ENCODE data around the gene TSHZ3.

TSHZ3 gene

DNA sequence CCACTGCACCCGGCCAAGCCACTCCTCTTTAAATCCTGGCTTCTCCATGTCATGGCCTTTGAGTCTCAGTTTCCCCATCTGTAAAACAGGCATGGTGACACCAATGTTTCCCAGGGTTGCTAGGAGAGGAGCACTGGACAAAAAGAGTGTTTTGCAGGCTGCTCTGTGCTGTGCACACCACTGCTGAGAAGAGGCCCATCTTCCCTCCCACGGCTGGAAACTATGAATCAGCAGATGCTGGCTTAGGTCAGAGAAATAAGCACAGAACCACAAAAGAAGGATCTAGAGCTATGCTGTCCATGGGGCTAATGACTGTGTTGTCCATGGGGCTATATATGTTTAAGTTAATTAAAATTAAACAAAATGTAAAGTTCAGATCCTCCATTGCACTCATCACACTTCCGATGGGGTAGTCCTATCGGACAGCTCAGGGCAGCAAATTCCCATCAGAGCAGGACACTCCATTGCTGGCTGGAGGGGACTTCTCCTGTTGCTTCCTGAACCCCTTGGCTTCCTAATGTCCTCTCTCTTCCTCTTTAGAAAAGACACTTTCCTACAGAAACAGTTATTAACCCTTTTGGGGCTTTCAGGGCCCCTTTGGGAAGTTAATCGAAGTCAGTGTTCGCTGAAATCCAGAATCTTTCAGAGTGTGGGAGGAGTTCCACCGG is 37.1 kb downstream of the TSHZ3 start:
- DNase-seq (ENCODE audit: low spot score) = peak; percentile 81

DNA sequence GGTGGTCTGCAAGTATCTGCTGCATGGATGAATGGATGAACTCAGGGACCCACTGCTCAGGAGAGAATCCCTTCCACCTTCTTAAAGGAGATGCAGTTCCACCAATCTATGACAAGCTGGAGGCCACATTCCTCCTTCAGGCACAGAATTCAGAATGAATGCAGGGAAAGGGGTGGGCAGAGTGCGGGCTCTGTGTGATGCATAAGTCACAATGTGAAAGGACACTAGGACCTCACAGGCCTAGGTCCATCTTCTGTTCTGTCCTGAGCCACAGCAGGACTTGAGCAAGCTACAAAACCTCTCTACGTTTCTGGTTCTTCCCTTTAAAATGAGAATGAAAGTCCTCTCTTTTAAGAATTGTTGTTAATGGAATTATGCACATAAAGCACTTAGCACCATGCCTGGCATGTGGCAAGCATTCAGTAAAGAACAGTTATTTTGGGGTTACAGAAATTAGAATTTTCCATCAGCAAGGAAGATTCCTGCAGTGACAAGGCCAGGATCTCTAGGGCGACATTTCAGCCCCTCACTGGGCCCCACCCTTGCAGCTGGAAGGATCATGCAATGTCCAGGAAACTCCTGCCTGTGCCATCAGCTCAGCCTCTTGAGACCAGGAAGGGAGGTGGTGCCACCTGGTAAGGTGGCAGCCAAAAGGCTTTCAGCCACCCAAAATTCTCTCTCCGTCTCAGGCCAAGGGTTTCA is 38.7 kb downstream of the TSHZ3 start:
- no peak for DNase-seq (ENCODE audit: low spot score)

DNA sequence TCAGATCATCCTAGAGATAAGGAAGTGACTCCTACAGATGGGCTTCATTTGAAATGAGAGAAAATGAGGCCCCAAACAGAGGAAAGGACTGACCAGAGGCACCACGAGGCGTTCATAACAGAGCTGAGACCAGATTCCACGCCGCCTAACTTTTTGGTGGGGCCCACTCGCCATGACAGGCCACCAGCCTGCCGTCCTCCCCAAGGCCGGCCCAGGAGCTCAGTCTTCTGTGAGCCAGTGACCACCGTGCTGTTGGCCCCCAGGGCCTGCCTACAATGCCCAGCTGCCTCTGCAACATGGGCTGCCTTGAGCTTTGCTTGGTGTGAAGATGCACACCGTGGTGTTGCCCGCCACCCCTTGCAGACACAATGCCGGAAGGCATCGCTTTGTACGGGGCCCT is 40.5 kb downstream of the TSHZ3 start:
- DNase-seq (ENCODE audit: low spot score) = no peak

DNA sequence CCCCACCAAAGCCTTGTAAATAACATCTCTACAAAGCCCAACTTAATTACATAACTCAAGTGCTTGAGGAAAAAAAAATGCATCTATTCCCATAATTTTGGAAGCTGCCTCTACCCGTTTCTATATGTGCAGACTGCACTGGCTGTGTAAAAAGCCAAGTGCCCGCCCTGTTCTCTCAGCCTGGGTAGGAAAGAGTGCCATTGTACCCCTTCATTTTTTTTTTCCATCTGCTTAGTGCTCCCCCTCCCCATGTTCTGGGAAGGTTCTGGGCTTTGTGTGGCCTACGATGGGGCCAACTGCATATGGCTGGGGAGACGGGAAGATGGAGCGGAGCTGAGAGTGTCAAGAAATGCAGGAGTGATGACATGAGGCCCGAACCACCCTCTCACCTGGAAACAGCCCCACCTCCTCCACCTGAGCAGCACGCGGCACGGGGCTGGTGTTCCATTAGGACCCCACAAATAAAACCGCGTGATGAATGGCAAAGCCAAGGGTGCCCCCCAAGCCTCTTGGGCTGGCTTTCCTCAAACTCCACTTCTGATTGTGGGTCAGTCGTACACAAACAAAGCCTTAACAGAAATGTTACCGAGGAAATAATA is 42.1 kb downstream of the TSHZ3 start:
- DNase-seq (ENCODE audit: low spot score) = no peak

GRCh38 chr19:31306006-31306753 is 43.1 kb downstream of the TSHZ3 start:
- no peak for DNase-seq (ENCODE audit: low spot score)

DNA sequence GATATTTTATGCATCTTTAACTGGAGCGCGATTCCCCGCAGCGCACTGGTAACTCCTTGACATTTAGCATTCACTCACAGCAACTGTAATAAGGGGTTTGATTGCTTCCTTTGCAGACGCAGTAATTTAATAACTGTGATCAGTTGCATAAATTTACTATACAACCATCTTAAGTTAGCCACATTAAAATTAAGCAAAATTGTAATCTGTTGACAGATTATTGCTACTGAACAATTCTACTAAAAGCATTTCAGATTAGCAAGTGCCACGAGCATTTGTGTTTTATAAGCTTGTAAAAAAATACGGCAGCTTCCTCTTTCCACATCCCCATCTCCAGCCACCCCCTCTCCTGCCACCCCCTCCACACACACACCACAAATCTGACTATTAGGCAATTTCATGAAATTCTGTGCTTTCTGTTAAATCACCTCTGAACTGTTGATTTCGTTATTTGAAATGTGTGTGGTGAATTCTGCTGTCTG is 44.4 kb downstream of the TSHZ3 start:
- no peak for DNase-seq (ENCODE audit: low spot score)

DNA sequence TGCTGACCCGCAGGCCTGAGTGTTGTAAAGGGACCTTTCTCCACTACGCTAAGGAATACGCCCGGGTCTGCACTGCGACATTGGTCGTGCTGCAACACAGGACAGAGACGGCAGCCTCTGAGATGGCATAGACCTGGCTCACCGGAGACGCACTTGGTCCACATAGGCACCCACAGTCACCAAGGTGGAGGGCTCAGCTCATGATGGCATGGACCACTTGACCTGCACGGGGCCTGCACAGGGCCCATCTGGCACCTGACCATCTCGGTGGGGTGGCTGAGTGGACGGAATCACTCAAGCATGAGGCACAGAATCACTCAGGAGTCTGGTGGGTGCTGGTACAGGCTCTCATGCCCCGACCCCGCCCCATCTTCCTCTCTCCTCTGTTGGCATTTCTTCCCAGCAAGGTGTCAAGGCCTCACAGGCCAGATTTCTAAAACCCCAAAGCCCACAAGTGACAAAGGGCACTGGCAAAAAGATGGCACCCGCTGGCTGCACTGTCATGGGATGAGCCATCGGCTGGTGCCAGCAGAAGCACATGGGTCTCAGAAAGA is 45.9 kb downstream of the TSHZ3 start:
- no peak for DNase-seq (ENCODE audit: low spot score)

- DNase-seq (ENCODE audit: low spot score) = no peak
Observed at GRCh38 chr19:31301306-31301980, 47.8 kb downstream of the TSHZ3 start.

DNA sequence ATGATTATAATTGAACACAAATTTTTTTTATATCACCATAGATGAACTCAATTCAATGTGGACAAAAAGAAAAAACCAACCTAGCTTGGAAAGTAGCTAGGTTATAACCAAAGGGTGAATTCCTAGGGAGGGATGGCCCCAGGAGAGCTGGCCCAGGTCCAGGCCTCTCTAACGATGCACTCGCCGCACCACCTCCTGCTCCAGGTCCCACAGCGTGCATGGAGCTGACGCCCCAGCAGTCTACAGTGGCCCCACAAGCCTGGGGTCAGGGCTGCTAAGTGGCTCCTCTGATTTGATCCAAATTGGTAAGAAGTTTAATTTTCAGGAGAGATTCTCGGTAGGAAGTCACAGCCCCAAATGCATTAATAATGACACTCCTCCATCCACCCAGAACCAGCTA is 48.8 kb downstream of the TSHZ3 start:
- DNase-seq (ENCODE audit: low spot score) = no peak

GRCh38 chr19:31299665-31300064 is 49.6 kb downstream of the TSHZ3 start:
- no peak for DNase-seq (ENCODE audit: low spot score)

- DNase-seq (ENCODE audit: low spot score) = no peak
Observed at GRCh38 chr19:31297991-31298390, 51.2 kb downstream of the TSHZ3 start.

GRCh38 chr19:31296741-31297390 is 52.4 kb downstream of the TSHZ3 start:
- no peak for DNase-seq (ENCODE audit: low spot score)

DNA sequence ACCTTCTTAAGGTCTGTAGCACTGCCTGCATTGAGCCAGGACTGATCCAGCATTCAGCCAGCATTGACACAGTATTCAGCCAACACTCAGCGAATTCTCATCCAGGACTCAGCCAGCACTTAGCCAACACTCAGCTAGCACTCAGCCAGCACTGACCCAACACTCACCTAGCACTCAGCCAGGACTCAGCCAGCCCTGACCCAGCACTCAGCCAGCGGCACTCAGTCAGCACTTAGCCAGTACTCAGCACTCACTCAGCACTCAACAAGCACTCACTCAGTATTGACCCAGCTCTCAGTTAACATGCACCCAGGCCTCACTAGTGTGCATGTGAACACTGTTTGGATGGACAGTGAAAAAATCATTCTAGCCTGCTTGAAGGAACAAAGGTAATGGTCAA is 55.0 kb downstream of the TSHZ3 start:
- DNase-seq (ENCODE audit: low spot score) = no peak

DNA sequence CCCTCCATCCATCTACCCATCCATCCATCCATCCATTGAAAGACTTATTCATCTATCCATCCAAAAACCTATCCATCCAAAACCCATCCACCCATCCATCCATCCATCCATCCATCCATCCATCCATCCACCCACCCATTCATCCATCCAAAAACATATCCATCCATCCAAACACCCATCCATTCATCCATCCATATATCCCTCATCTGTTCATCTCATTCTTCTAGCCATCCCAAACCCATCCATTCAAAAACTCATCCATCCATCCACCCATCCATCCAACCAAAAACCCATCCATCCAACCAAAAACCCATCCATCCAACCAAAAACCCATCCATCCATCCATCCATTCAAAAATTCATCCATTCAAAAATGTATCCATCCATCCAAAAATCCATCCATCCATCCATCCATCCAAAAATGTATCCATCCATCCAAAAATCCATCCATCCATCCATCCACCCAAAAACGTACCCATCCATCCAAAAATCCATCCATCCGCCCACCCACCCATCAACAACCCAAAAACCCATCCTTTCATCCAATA is 56.5 kb downstream of the TSHZ3 start:
- DNase-seq (ENCODE audit: low spot score) = no peak

- DNase-seq (ENCODE audit: low spot score) = no peak
Observed at GRCh38 chr19:31290931-31291590, 58.2 kb downstream of the TSHZ3 start.

GRCh38 chr19:31289976-31290375 is 59.3 kb downstream of the TSHZ3 start:
- no peak for DNase-seq (ENCODE audit: low spot score)

GRCh38 chr19:31289381-31289880 is 59.8 kb downstream of the TSHZ3 start:
- no peak for DNase-seq (ENCODE audit: low spot score)

- DNase-seq (ENCODE audit: low spot score) = no peak
Observed at GRCh38 chr19:31286491-31286890, 62.7 kb downstream of the TSHZ3 start.

- peak; percentile 72 for DNase-seq (ENCODE audit: low spot score)
Observed at GRCh38 chr19:31285744-31286143, 63.5 kb downstream of the TSHZ3 start.

- no peak for DNase-seq (ENCODE audit: low spot score)
Observed at GRCh38 chr19:31284621-31285020, 64.6 kb downstream of the TSHZ3 start.

Data from AG08396 (cell line).